NOMO-1 treated with DMSO at 0.1 percent for 48 hours (cell line): ENCODE results near the gene MARVELD1.

Experiments used
- DNase-seq: peaks from one replicate; lab custom pipeline; 2025; ENCODE audit not compliant: unreplicated experiment; lab: John Stamatoyannopoulos, UW

MARVELD1 gene

GRCh38 chr10:97719602-97720001 lies 6.1 kb downstream of the MARVELD1 start:
- DNase-seq: no peak

- DNase-seq: no peak
Measured at GRCh38 chr10:97721871-97722780, 8.6 kb downstream of the MARVELD1 start.

- DNase-seq: no peak
Measured at GRCh38 chr10:97723001-97723400, 9.5 kb downstream of the MARVELD1 start.

DNA sequence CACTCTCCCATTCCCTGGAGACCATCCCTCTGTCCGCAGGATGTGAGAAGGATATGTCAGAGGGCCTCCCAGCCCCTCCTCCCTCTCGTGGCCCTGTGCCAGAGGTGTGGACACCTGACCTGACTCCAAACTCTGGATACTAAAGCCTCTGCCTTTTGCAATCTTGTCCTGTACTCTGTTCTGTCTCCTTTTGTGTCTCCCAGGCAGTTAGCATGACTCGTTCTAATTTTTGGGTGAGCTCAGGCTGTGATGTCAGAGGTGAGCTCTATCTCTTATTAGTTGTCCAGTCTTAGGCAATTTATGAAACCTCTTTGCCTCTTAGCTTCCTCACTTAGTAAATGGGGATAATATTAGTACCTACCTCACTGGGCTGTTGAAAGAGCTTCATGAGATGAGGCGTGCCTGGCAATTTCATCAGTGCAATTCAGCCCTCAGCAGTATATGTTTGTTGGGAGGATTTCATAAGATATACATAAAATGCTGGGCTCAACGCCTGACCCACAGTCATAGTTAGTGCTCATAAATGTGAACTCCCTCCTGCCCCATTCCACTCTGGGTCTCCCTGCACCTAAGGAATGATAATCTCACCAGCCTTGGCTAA lies 10.9 kb downstream of the MARVELD1 start:
- DNase-seq: peak; percentile 84

GRCh38 chr10:97726636-97727178 lies 13.2 kb downstream of the MARVELD1 start:
- DNase-seq: no peak

GRCh38 chr10:97729014-97729413 lies 15.5 kb downstream of the MARVELD1 start:
- no peak for DNase-seq

DNA sequence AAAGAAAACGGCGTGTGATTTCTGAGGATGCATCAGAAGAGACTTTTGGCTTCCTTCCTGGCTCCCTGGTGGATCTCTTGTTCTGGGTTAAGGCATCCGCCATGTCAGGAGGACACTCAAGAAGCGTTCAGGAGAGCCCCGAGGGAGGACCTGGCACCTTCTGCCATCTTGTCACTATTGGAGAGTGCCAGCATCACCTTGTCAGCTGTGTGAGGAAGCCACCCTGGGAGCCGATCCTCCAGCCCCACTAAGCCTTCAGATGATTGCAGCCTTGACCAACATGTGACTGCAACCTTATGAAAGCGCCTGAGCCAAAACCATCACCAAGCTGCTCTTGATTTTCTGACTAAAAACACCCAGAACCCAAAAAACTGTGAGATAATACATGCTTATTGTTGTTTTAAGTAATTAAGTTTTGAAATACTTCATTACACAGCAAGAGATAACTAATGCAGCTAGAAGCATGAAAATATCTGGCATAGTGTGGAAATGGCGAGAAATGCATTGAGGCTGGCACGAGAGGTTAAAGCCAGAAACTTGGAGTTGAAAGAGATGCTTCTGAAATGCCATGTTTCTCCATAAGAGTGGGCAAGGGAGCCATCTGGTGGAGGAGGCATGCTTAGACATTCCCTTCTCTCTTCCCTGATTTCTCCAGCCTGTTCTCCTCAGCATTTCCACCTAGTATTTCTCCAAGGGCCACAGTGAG lies 18.0 kb downstream of the MARVELD1 start:
- peak; percentile 58 for DNase-seq

DNA sequence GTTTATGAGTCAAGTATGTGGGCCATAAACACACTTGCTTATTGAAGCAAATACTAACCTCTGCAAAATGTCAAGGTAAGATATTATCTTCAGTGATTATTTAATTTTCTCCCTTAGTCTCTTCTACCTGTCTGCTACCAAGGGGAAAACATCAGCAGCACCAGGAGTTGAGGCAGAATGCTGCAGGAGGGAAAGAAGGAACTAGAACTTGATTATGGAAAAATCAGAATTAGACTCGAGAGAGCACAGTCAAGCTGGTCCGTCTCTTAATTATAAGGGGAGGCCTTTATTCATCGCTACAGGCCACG lies 18.5 kb downstream of the MARVELD1 start:
- no peak for DNase-seq

- no peak for DNase-seq
Measured at GRCh38 chr10:97733256-97733655, 19.7 kb downstream of the MARVELD1 start.

- no peak for DNase-seq
Measured at GRCh38 chr10:97734021-97734420, 20.5 kb downstream of the MARVELD1 start.

- peak; percentile 34 for DNase-seq
Measured at GRCh38 chr10:97736403-97736901, 22.9 kb downstream of the MARVELD1 start.

GRCh38 chr10:97736902-97737769 lies 23.6 kb downstream of the MARVELD1 start, which contains the start of gene ZFYVE27:
Gene ZFYVE27 (plus strand): TSS chr10:97737128. CDS start chr10:97738478, 1,350 bp downstream.
- DNase-seq: peak; percentile 88

- no peak for DNase-seq
Measured at GRCh38 chr10:97737770-97738265, 24.3 kb downstream of the MARVELD1 start.

GRCh38 chr10:97738616-97739015 lies 25.1 kb downstream of the MARVELD1 start:
- no peak for DNase-seq

DNA sequence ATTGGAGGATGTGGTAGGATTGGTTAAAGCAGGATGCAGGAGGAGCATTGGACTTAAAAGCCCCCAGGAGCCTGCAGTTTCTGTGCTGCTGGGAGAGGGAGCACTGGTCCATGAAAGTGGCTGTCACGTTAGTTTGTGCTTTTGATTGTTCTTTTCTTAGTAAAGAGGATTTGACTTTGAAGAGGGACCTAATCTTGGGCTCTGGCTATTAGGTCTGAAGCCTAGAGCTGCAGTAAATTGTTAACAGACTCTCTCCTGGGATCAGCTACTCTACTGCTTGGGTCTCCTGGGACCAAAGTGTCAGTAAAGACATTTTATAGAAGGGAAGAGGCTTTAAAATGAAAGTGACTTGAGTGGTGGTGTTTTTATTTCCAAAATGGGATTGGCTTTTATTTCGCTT lies 27.1 kb downstream of the MARVELD1 start:
- no peak for DNase-seq

GRCh38 chr10:97743169-97743943 lies 29.8 kb downstream of the MARVELD1 start:
- DNase-seq: no peak

DNA sequence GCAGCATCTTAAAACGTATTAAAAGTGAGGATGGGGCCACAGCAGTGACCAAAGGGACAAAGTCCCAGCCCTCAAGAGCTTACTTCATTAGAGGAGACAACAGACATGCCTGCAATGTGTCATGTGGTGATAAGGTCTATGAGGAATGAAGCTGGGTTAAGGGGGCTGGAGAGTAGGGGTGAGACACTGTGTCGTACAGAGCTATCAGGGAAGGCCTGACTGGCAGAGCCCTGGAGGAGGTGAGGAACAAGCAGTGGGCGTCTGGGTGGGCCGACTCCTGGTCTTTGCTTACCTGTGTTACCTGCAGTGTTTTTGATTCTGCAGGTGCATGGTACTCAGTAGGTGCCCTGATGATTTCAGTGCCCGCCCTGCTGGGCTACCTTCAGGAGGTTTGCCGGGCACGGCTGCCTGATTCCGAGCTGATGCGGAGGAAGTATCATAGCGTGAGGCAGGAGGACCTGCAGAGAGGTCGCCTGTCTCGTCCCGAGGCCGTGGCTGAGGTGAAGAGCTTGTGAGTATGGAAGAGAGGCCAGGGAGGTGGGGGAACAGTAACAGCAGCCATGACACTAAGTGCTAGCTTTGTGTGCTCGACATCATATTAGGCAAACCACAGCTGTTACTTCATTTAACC lies 31.0 kb downstream of the MARVELD1 start:
- no peak for DNase-seq

DNA sequence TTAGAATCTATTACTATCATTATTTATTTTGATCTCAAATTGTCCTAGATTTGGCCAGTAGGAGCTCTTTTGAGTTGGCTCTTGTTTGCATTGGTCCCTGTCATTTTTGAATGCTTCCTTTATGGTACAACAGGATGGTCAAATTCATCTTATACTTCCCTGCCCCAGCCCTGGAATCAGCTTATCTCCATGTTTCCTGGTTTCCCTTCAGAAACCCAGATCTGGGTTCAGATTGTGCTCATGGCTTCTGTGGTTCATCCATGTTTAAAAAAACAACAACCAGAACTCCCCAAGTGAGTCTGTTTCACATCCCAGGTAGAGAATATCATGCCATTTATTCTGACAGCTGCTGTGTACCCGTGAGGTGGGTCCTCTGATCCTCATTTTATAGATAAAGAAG lies 34.0 kb downstream of the MARVELD1 start:
- no peak for DNase-seq

- no peak for DNase-seq
Measured at GRCh38 chr10:97748116-97748515, 34.6 kb downstream of the MARVELD1 start.
